Heart left ventricle (tissue), 16 donors: ENCODE data around the gene UQCC5. TPM values are rescaled to one million over a fixed set of nuclear protein-coding genes. Genes with fewer than 3 reads are reported as not detected.
A peak's percentile ranks its signal among the peaks of the same experiment; 100 is the strongest.

ENCODE experiments used
- ATAC-seq, 4 donors: fragments of 200-7000 bp; cut with Tn5 transposase; one replicate each; pipeline ENCODE4 v1.9.1; 2020 to 2022; ENCODE audit warnings: moderate library complexity in 4 of 4, mild to moderate bottlenecking in 3 of 4, moderate number of reproducible peaks in 1 of 4
- DNase-seq, 5 donors: peaks; one replicate each; pipeline ENCODE4 v3.0.0-alpha.2; 2020
- H3K27ac ChIP-seq, 12 donors: fragments of 200-600 bp; sonication (generic) in 4 of 12; one replicate each; pipeline versions ENCODE4 v1.5.0 to v1.8.0; 2016 to 2022; ENCODE audit warnings: mild to moderate bottlenecking in 2 of 12
- H3K27me3 ChIP-seq, 9 donors: fragments of 200-600 bp; sonication (generic) in 2 of 9; one replicate each; pipeline versions ENCODE4 v1.5.1 to v1.8.0; 2016 to 2022; ENCODE audit warnings: mild to moderate bottlenecking in 3 of 9
- H3K36me3 ChIP-seq, 9 donors: fragments of 200-600 bp; sonication (generic) in 2 of 9; one replicate each; pipeline versions ENCODE4 v1.5.0 to v1.8.0; 2018 to 2022; ENCODE audit warnings: mild to moderate bottlenecking in 2 of 9
- H3K4me1 ChIP-seq, 12 donors: fragments of 200-600 bp; sonication (generic) in 4 of 12; one replicate each; pipeline versions ENCODE4 v1.5.0 to v1.8.0; 2016 to 2022; ENCODE audit warnings: mild to moderate bottlenecking in 3 of 12
- H3K4me3 ChIP-seq, 12 donors: fragments of 200-600 bp; sonication (generic) in 4 of 12; one replicate each; pipeline versions ENCODE4 v1.5.0 to v1.8.0; 2017 to 2022; ENCODE audit warnings: mild to moderate bottlenecking in 9 of 12, moderate library complexity in 4 of 12
- H3K9me3 ChIP-seq, 12 donors: fragments of 200-600 bp; sonication (generic) in 4 of 12; one replicate each; pipeline versions ENCODE4 v1.5.0 to v1.8.0; 2016 to 2022; ENCODE audit warnings: mild to moderate bottlenecking in 1 of 12
- CTCF ChIP-seq, 12 donors: fragments of 200-600 bp; sonication (generic) in 4 of 12; IDR thresholded peaks; one replicate each; pipeline versions ENCODE4 v1.5.0 to v1.8.0; 2018 to 2022; ENCODE audit warnings: antibody characterized with exemption in 12 of 12, mild to moderate bottlenecking in 5 of 12
- POLR2A ChIP-seq, 2 donors: fragments of 450-650 bp; IDR thresholded peaks; one replicate each; pipeline ENCODE4 v1.6.1; 2017; ENCODE audit warnings: antibody characterized with exemption in 2 of 2, mild to moderate bottlenecking in 2 of 2, moderate library complexity in 2 of 2
- WGBS, 4 donors: extraction: QIAGEN DNeasy Blood & Tissue Kit in 2 of 4; methylation state at CpG; one replicate each; pipeline versions ENCODE4 v1.1.5 to v1.1.7; 2013 to 2018; 5-methylcytosine and 5-hydroxymethylcytosine counted together
- intact Hi-C, 10 donors: fragments of 100-400 bp; cut with DNase I; formaldehyde crosslinking; loops; one replicate each; pipeline versions ENCODE4 v1.11.1 to v1.14.2; 2022
- polyA plus RNA-seq, 2 donors: library from polyadenylated mRNA; stranded (reverse); fragments of 200-250 nt; gene quantifications; one replicate each; pipeline ENCODE4 v1.2.3, GENCODE V29; 2013
- total RNA-seq, 9 donors: library from RNA; depleted of rRNA in 2 of 9; stranded (reverse); fragments of >200 nt in 2 of 9; fragmentation: NEBNext Ultra II Directional in 3 of 9; extraction: Animal tissue kit (Norgen Biotek cat#: 25700) in 3 of 9; gene quantifications; one replicate each; pipeline versions ENCODE4 v1.1.0 to v1.2.4, GENCODE V29; 2016 to 2023
- donor health status: ischemic (EF 13 %, LVEDD 7.1; RV severe dilation, severe dysfunction).
- donor health status: healthy with polysubstance abuse.
- donor health status: DM: no; HTN: yes; CAD: no.
- donor health status: DM: no; HTN: no; CAD: no.
- donor health status: ischemic (EF 25% LVEDD 6.9; RV normal size, moderate dysfunction).
- donor health status: ischemic (EF 25% LVEDD 5.7; RV mildly dilated, moderate dysfunction).
- donor health status: healthy.
- donor health status: DM: yes; HTN: yes; CAD: no.
- donor health status: ischemic (EF 35%, LVEDD 5.7; RV mildly dilated, moderate dysfunction).
- donor health status: nonischemic (EF 11% LVEDD 7.7; RV severe dilation, severe dysfunction).
- donor health status: DM: yes; HTN: yes; CAD: no.
- donor health status: PGD.
- donor health status: ischemic (EF 29% LVEDD 5.4; RV normal size, mild dysfunction).
- donor health status: nonischemic (EF 23%, LVEDD 6.1; RV moderate dilation, normal function).

Gene UQCC5
- total and polyA plus RNA-seq, 11 donors: 2.0 to 113 (median 59.2) TPM

- Histone ChIP-seq H3K9me3 (no peaks in the 10 kb centered on the region), H3K4me1 (peaks cover 8 to 67% (median 39%) of the 10 kb centered on the region in 12 donors), H3K36me3 (peaks cover 0 to 90% (median 76%) of the 10 kb centered on the region in 9 donors), H3K27ac (peak overlapping the region in 1 of 12 donors; percentile 25), H3K4me3 (no peak overlapping the region), H3K27me3 (no peaks in the 10 kb centered on the region)
- WGBS, 4 donors: 63 to 85% (median 74%) methylated on average over 2 to 3 of the region's 3 CpGs
- no peak for DNase-seq
- TF ChIP-seq POLR2A (IDR thresholded peaks at IDR 0.05) (no peak), CTCF (IDR thresholded peaks at IDR 0.05) (no peak)
- intact Hi-C loops: loop anchor here in 1 of 10 donors (5.0 kb wide), 1 partner anchor 39 kb away; no protein-coding TSS in a partner anchor
- ATAC-seq: no peak
Observed at GRCh38 chr3:52488746-52489145, 47.7 kb upstream of the UQCC5 start.

GRCh38 chr3:52489453-52489852 is 47.0 kb upstream of the UQCC5 start:
- no peak for TF ChIP-seq CTCF (IDR thresholded peaks at IDR 0.05)
- no peak for TF ChIP-seq POLR2A (IDR thresholded peaks at IDR 0.05)
- intact Hi-C loops: loop anchor here in 1 of 10 donors (5.0 kb wide), 1 partner anchor 38 kb away; no protein-coding TSS in a partner anchor
- Histone ChIP-seq H3K27me3 (no peaks in the 10 kb centered on the region), H3K4me3 (no peak overlapping the region), H3K9me3 (no peaks in the 10 kb centered on the region), H3K4me1 (peaks cover 6 to 67% (median 38%) of the 10 kb centered on the region in 12 donors), H3K36me3 (peaks cover 0 to 89% (median 76%) of the 10 kb centered on the region in 9 donors), H3K27ac (peak overlapping the region in 6 of 12 donors; percentile 65 to 87 (median 80))
- DNase-seq (peak in 1 of 5 donors; percentile 61), ATAC-seq (no peak)
- 88 to 100% (median 95%) methylated on average over 3 to 18 of the region's 18 CpGs for WGBS, 4 donors

- DNase-seq: peak in 1 of 5 donors; percentile 62
- H3K4me1 ChIP-seq: peaks cover 3 to 67% (median 36%) of the 10 kb centered on the region in 12 donors
Observed at GRCh38 chr3:52490035-52490938, 46.1 kb upstream of the UQCC5 start.

More at GRCh38 chr3:52490035-52490938, 46.1 kb upstream of the UQCC5 start:
- intact Hi-C loops: loop anchor here in 2 of 10 donors (2.0 to 5.0 kb wide), 2 partner anchors 37 to 41 kb away; no protein-coding TSS in a partner anchor
- H3K9me3 ChIP-seq: no peaks in the 10 kb centered on the region
- no peak overlapping the region for H3K4me3 ChIP-seq
- TF ChIP-seq POLR2A (IDR thresholded peaks at IDR 0.05): no peak
- TF ChIP-seq CTCF (IDR thresholded peaks at IDR 0.05): no peak
- 65 to 87% (median 71%) methylated on average over 18 to 22 of the region's 22 CpGs for WGBS, 4 donors
- no peaks in the 10 kb centered on the region for H3K27me3 ChIP-seq
- no peak for ATAC-seq
- peak overlapping the region; percentile 30 to 87 (median 72) for H3K27ac ChIP-seq
- H3K36me3 ChIP-seq: peaks cover 0 to 84% (median 76%) of the 10 kb centered on the region in 9 donors
